Epithelial cell of prostate (primary cell): ENCODE measurements around the gene DDRGK1.
A peak's percentile ranks its signal among the peaks of the same experiment; 100 is the strongest.
"Not testable (repeated sequence)": the region's sequence is repeated elsewhere in the genome, so short reads cannot be mapped to it uniquely, and the experiment has no call there.

Experiments used
- DNase-seq: peaks from one replicate; pipeline ENCODE4 v3.0.0-alpha.2; 2011; ENCODE audit warnings: low read depth, low spot score
- H3K27ac ChIP-seq: fragments of 450-650 bp; 2 replicates; pipeline ENCODE4 v1.5.1; 2017; ENCODE audit warnings: mild to moderate bottlenecking

Gene DDRGK1

GRCh38 chr20:3168079-3168828 lies 36.2 kb downstream of the DDRGK1 start:
- DNase-seq = no peak
- no peak overlapping the region for H3K27ac ChIP-seq

GRCh38 chr20:3167738-3168078 lies 36.8 kb downstream of the DDRGK1 start:
- DNase-seq = no peak
- no peak overlapping the region for H3K27ac ChIP-seq

GRCh38 chr20:3166913-3167342 lies 37.6 kb downstream of the DDRGK1 start:
- DNase-seq = no peak
- no peak overlapping the region for H3K27ac ChIP-seq

- no peak for DNase-seq
Observed at GRCh38 chr20:3166338-3166912, 38.1 kb downstream of the DDRGK1 start.

GRCh38 chr20:3165473-3166337 lies 38.8 kb downstream of the DDRGK1 start:
- H3K27ac ChIP-seq = no peak overlapping the region
- no peak for DNase-seq

More at GRCh38 chr20:3166338-3166912, 38.1 kb downstream of the DDRGK1 start:
- no peak overlapping the region for H3K27ac ChIP-seq

GRCh38 chr20:3164763-3165410 lies 39.6 kb downstream of the DDRGK1 start:
- DNase-seq = no peak
- no peak overlapping the region for H3K27ac ChIP-seq

GRCh38 chr20:3164043-3164762 lies 40.3 kb downstream of the DDRGK1 start:
- no peak for DNase-seq
- no peak overlapping the region for H3K27ac ChIP-seq

- no peak overlapping the region for H3K27ac ChIP-seq
Observed at GRCh38 chr20:3163099-3164042, 41.1 kb downstream of the DDRGK1 start.

GRCh38 chr20:3162080-3162611 lies 42.3 kb downstream of the DDRGK1 start:
- no peak overlapping the region for H3K27ac ChIP-seq
- no peak for DNase-seq

More at GRCh38 chr20:3163099-3164042, 41.1 kb downstream of the DDRGK1 start:
- DNase-seq = no peak

GRCh38 chr20:3161316-3162079 lies 43.0 kb downstream of the DDRGK1 start:
- no peak for DNase-seq
- no peak overlapping the region for H3K27ac ChIP-seq

- DNase-seq = no peak
- H3K27ac ChIP-seq = no peak overlapping the region
Observed at GRCh38 chr20:3160418-3160817, 44.1 kb downstream of the DDRGK1 start.

- no peak for DNase-seq
- peak overlapping the region; percentile 65 for H3K27ac ChIP-seq
Observed at GRCh38 chr20:3158968-3159431, 45.5 kb downstream of the DDRGK1 start.

- H3K27ac ChIP-seq = no peak overlapping the region
- DNase-seq = no peak
Observed at GRCh38 chr20:3157817-3158216, 46.7 kb downstream of the DDRGK1 start.

GRCh38 chr20:3156811-3157619 lies 47.5 kb downstream of the DDRGK1 start:
- peak overlapping the region; percentile 1 for H3K27ac ChIP-seq
- no peak for DNase-seq

GRCh38 chr20:3152057-3152644 lies 52.3 kb downstream of the DDRGK1 start:
- H3K27ac ChIP-seq, DNase-seq: not testable (repeated sequence)

- DNase-seq = no peak
- H3K27ac ChIP-seq = no peak overlapping the region
Observed at GRCh38 chr20:3150908-3151307, 53.6 kb downstream of the DDRGK1 start.
